IMR-90 (cell line): ENCODE data around the gene METTL8.

Experiments used
- CTCF ChIP-seq: conservative IDR thresholded peaks from 2 replicates; pipeline ENCODE4 v1.5.1; 2012; ENCODE audit warnings: mild to moderate bottlenecking, low read depth, low read length, improper control_type of control experiment
- ELK1 ChIP-seq: fragments of 150-350 bp; IDR thresholded peaks from 2 replicates; pipeline ENCODE4 v1.6.1; 2016; ENCODE audit warnings: low read depth, mild to moderate bottlenecking, low read length, moderate library complexity, borderline replicate concordance
- MAZ ChIP-seq: IDR thresholded peaks from 2 replicates; pipeline ENCODE4 v1.6.1; 2012; ENCODE audit warnings: low read depth, mild to moderate bottlenecking, low read length, improper control_type of control experiment, moderate library complexity, borderline replicate concordance
- MXI1 ChIP-seq: IDR thresholded peaks from 2 replicates; pipeline ENCODE4 v1.6.1; 2012; ENCODE audit warnings: low read depth, mild to moderate bottlenecking, low read length, moderate library complexity, borderline replicate concordance
- POLR2A ChIP-seq: IDR thresholded peaks from 2 replicates; pipeline ENCODE4 v1.6.1; 2012; ENCODE audit warnings: mild to moderate bottlenecking, low read depth, low read length
- RAD21 ChIP-seq: IDR thresholded peaks from 2 replicates; pipeline ENCODE4 v1.6.1; 2012; ENCODE audit warnings: low read length, improper control_type of control experiment
- USF2 ChIP-seq: fragments of 150-350 bp; IDR thresholded peaks from 2 replicates; pipeline ENCODE4 v1.6.1; 2017; ENCODE audit warnings: mild to moderate bottlenecking, antibody characterized with exemption, low read length, low read depth

GRCh38 chr2:171289991-171290390, 143.8 kb downstream of the METTL8 start:
- TF ChIP-seq CTCF: no peak
- TF ChIP-seq POLR2A: no peak
- no peak for TF ChIP-seq USF2
- TF ChIP-seq RAD21: no peak
- no peak for TF ChIP-seq MXI1
- TF ChIP-seq MAZ: no peak
- no peak for TF ChIP-seq ELK1
